HepG2 (cell line): Measurements from ENCODE around the gene BCL2L2.

Source experiments
- SMC3 ChIP-seq: IDR thresholded peaks from 2 replicates; pipeline ENCODE4 v1.6.1; 2011; ENCODE audit warnings: low read length, improper control_type of control experiment
- ZBTB43 ChIP-seq: sonication (generic); formaldehyde crosslinking; conservative IDR thresholded peaks from 2 replicates; pipeline ENCODE4 v1.4.0; 2020; ENCODE audit warnings: missing genetic modification reagents
- ZSCAN5A ChIP-seq: sonication (generic); formaldehyde crosslinking; IDR thresholded peaks from 2 replicates; pipeline ENCODE4 v1.8.0; 2022; ENCODE audit warnings: mild to moderate bottlenecking, missing genetic modification reagents, borderline replicate concordance
- TF ChIP-seq, protein P1 (sequence below): sonication (generic); formaldehyde crosslinking; IDR thresholded peaks from 2 replicates; pipeline ENCODE4 v1.8.0; 2022; ENCODE audit warnings: missing genetic modification reagents, mild to moderate bottlenecking, inconsistent platforms, borderline replicate concordance

DNA sequence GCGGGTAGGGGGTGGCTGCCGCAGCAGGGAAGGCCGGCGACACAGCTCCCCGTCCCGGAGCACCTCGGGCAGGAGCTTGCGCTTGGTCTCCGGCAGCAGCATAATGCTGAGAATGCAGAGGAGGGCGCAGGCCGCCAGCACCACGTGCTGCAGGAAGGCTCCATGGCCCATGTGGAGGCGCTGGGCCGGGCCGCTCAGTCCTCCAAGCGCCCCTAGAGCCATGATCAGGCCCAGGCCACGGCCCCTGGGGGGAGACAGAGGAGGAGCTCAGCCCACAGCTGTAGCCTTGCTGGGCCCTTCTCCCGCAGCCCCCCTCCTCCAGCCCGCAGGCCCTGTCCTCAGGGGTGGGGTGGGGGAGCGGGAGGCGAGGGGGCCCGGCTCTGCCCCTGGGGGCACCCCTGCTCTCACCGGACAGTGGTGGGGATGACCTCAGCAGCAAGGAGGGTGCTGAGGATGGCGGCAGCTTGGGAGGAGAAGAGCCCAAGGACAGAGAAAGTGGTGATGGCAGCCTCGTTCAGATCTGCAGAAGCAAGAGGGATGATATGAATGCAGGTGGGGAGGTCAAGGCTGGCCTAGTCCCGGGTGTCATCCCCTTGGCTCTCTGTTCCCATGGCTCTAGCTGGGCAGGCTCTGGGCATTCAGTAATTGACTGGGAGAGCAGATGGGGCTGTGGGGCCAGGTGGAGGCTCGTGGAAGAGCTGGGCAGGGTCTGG lies 40.2 kb downstream of the BCL2L2 start:
- no peak for TF ChIP-seq SMC3
- TF ChIP-seq ZSCAN5A (CRISPR knock-in tag) = no peak
- no peak for TF ChIP-seq ZBTB43 (CRISPR knock-in tag)
- TF ChIP-seq, protein P1, sequence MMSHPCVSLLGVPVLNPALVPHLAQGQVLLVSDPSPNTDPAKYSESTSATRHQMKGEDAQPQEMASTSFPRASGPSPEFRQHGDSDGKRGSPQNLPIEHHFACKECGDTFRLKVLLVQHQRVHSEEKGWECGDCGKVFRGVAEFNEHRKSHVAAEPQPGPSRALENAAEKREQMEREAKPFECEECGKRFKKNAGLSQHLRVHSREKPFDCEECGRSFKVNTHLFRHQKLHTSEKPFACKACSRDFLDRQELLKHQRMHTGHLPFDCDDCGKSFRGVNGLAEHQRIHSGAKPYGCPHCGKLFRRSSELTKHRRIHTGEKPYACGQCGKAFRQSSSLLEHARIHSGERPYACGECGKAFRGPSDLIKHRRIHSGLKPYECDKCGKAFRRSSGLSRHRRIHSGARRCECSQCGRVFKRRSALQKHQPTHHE (CRISPR knock-in tag) = no peak
